Osteoblast (primary cell): Measurements from ENCODE around the gene PLB1. TPM values are rescaled to one million over a fixed set of nuclear protein-coding genes. Genes with fewer than 3 reads are reported as not detected.

Experiments used
- DNase-seq: peaks from one replicate; pipeline ENCODE4 v3.0.0; 2011; ENCODE audit warnings: low spot score, mixed read lengths; ENCODE audit not compliant: insufficient read length; ENCODE audit errors: missing footprints
- H2AFZ ChIP-seq: 2 replicates; pipeline ENCODE4 v1.6.0; 2011; ENCODE audit warnings: mild to moderate bottlenecking, low read length
- H3K27ac ChIP-seq: 2 replicates; pipeline ENCODE4 v1.5.1; 2011; ENCODE audit warnings: mild to moderate bottlenecking, low read depth, low read length, moderate library complexity
- H3K27me3 ChIP-seq: 2 replicates; pipeline ENCODE4 v1.6.0; 2012; ENCODE audit warnings: mild to moderate bottlenecking, control low read depth, inconsistent platforms, low read length, moderate library complexity; ENCODE audit not compliant: insufficient read depth
- H3K36me3 ChIP-seq: 2 replicates; pipeline ENCODE4 v1.5.1; 2011; ENCODE audit warnings: mild to moderate bottlenecking, low read length, control low read depth, moderate library complexity; ENCODE audit not compliant: insufficient read depth
- H3K4me1 ChIP-seq: 2 replicates; pipeline ENCODE4 v1.5.1; 2011; ENCODE audit warnings: mild to moderate bottlenecking, low read length, control low read depth, moderate library complexity; ENCODE audit not compliant: insufficient read depth
- H3K4me2 ChIP-seq: 2 replicates; pipeline ENCODE4 v1.6.0; 2011; ENCODE audit warnings: mild to moderate bottlenecking, low read length; ENCODE audit not compliant: insufficient read depth
- H3K4me3 ChIP-seq: fragments of 200-600 bp; sonication (generic); 3 replicates; pipeline ENCODE4 v1.5.1; 2012; ENCODE audit warnings: mild to moderate bottlenecking, low read length, inconsistent platforms; ENCODE audit not compliant: insufficient read depth
- H3K79me2 ChIP-seq: 2 replicates; pipeline ENCODE4 v1.6.0; 2012; ENCODE audit warnings: mild to moderate bottlenecking, low read length, control low read depth, inconsistent platforms; ENCODE audit not compliant: insufficient read depth
- H3K9me3 ChIP-seq: 2 replicates; pipeline ENCODE4 v1.5.1; 2011; ENCODE audit warnings: low read depth, low read length, control low read depth
- H4K20me1 ChIP-seq: 2 replicates; pipeline ENCODE4 v1.6.0; 2012; ENCODE audit warnings: mild to moderate bottlenecking, low read length, control low read depth; ENCODE audit not compliant: insufficient read depth
- CTCF ChIP-seq: IDR thresholded peaks from 2 replicates; pipeline ENCODE4 v1.5.1; 2011; ENCODE audit warnings: mild to moderate bottlenecking, low read depth, low read length, moderate library complexity; ENCODE audit errors: extremely low read depth
- total RNA-seq: library from RNA; depleted of rRNA; stranded (reverse); fragments of >200 nt; gene quantifications from 2 replicates; pipeline ENCODE4 v1.2.3, GENCODE V29; 2012

PLB1 gene
- total RNA-seq, 1 donor: 0.36 TPM

- Histone ChIP-seq H3K27me3 (peaks cover 5% of the 10 kb centered on the region), H2AFZ (no peak overlapping the region), H3K4me2 (no peak overlapping the region), H3K4me3 (no peak overlapping the region), H3K79me2 (no peaks in the 10 kb centered on the region), H3K4me1 (peaks cover 7% of the 10 kb centered on the region), H3K36me3 (no peaks in the 10 kb centered on the region), H3K9me3 (no peaks in the 10 kb centered on the region), H3K27ac (no peak overlapping the region), H4K20me1 (no peaks in the 10 kb centered on the region)
- TF ChIP-seq CTCF: no peak
- no peak for DNase-seq
Observed at GRCh38 chr2:28539118-28539541, 43.3 kb downstream of the PLB1 start.

GRCh38 chr2:28543316-28544035 is 47.6 kb downstream of the PLB1 start:
- no peaks in the 10 kb centered on the region for H4K20me1 ChIP-seq
- H3K4me1 ChIP-seq: peaks cover 7% of the 10 kb centered on the region
- H3K4me2 ChIP-seq: no peak overlapping the region
- H3K79me2 ChIP-seq: no peaks in the 10 kb centered on the region
- no peak for TF ChIP-seq CTCF
- H3K27ac ChIP-seq: no peak overlapping the region
- H2AFZ ChIP-seq: no peak overlapping the region
- H3K36me3 ChIP-seq: no peaks in the 10 kb centered on the region
- no peak overlapping the region for H3K4me3 ChIP-seq
- DNase-seq: peak; percentile 93
- H3K27me3 ChIP-seq: peaks cover 3% of the 10 kb centered on the region
- H3K9me3 ChIP-seq: no peaks in the 10 kb centered on the region

GRCh38 chr2:28544036-28544346 is 48.1 kb downstream of the PLB1 start:
- H3K36me3 ChIP-seq: no peaks in the 10 kb centered on the region
- TF ChIP-seq CTCF: no peak
- no peak overlapping the region for H3K4me3 ChIP-seq
- H3K79me2 ChIP-seq: no peaks in the 10 kb centered on the region
- peaks cover 7% of the 10 kb centered on the region for H3K4me1 ChIP-seq
- no peak overlapping the region for H2AFZ ChIP-seq
- no peaks in the 10 kb centered on the region for H4K20me1 ChIP-seq
- peaks cover 3% of the 10 kb centered on the region for H3K27me3 ChIP-seq
- H3K9me3 ChIP-seq: no peaks in the 10 kb centered on the region
- no peak overlapping the region for H3K4me2 ChIP-seq
- DNase-seq: peak; percentile 51
- H3K27ac ChIP-seq: no peak overlapping the region

GRCh38 chr2:28544405-28544921 is 48.6 kb downstream of the PLB1 start:
- H2AFZ ChIP-seq: no peak overlapping the region
- no peak overlapping the region for H3K4me2 ChIP-seq
- DNase-seq: no peak
- H3K27ac ChIP-seq: no peak overlapping the region
- no peaks in the 10 kb centered on the region for H3K79me2 ChIP-seq
- no peaks in the 10 kb centered on the region for H4K20me1 ChIP-seq
- no peaks in the 10 kb centered on the region for H3K36me3 ChIP-seq
- peaks cover 7% of the 10 kb centered on the region for H3K4me1 ChIP-seq
- no peaks in the 10 kb centered on the region for H3K9me3 ChIP-seq
- no peak overlapping the region for H3K4me3 ChIP-seq
- peaks cover 3% of the 10 kb centered on the region for H3K27me3 ChIP-seq
- TF ChIP-seq CTCF: no peak
